NCI-H748 treated with DMSO at 0.1 percent for 48 hours (cell line): ENCODE data around the gene ADAD2.

Experiments
- DNase-seq: peaks from one replicate; lab custom pipeline; 2025; lab: John Stamatoyannopoulos, UW

Gene ADAD2

DNA sequence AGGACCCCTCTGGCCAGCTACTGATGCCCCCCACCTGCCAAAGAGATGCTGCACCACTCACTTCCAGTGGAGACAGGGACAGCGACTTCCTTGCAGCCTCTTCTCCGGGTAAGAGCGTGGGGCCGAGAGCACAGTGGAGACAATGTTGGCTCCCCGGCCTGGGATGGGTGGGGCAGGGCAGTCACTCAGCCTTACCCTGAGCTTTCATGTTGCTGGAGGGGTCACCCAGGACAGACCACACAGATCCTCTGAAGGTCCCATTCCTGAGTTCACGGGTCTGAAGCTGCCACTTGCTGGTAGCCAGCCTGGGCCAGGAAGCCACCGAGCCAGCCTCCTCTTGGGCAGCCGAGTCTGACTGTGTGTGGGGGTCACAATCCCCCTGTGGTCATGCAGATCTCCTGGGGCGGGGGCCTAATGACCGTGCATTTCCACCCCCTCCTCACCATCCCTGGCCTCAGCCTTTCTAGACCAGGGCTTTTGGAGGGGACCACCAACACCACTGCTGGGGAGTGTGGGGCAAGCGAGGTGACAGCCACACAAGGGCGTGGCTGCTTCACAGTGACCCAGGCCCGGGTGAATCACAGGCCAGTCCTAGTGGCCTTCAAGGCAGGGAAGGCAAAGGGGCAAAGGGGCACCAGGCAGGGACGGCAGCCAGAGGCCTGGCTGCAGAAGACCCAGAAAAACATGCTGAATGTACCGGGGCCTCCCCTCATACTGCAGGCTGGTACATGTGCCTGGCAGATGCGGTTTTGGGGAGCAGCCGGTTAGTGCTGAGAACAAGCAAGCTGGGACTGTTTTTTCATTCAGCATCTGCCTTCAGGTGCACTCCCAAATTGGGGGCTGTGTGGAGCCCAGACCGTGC, 14.5 kb upstream of the ADAD2 start:
- no peak for DNase-seq

DNA sequence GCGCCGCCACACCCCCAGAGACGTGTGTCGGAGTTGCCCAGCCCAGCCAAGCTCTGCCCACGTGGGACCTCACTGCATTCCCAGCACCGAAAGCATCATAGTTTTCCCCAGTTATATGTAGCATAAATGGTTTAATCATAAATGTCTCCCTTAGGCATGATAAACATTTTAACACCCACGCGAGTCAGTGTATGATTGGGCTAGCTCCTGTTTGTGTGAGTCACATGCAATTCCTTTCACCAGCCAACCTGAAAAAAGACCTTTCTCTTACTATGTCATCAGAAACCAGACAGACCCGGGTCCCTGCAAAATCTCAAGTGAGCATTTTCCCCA, 13.2 kb upstream of the ADAD2 start:
- DNase-seq: no peak

DNA sequence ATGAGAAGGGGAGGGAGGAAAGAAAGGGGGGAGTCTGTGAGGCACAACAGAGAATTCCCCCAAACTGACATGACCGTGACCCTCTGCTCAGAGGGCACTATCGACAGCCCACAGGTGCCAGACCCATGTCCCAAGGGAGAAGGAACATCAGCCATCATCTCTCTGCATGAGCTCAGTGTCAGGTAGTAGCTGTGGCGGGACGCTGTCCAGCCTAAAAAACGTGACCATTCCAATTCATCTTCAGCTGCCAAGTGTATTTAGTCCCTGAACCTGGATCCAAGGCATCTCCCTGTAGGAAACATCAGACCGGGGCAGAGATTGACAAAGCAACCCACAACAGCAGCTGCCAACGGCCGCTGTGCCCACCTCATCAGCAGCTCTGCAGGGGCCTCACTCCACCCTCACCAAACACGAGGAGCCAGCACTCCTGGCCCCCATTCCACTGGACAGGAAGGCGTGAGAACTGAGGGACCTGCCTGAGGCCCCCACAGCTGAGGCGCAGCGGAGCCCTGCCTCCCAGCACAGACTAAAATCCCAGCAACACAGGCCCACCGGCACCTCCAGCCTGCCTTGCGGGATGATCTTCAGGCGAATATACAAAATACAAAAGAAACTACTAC, 12.7 kb upstream of the ADAD2 start:
- no peak for DNase-seq

DNA sequence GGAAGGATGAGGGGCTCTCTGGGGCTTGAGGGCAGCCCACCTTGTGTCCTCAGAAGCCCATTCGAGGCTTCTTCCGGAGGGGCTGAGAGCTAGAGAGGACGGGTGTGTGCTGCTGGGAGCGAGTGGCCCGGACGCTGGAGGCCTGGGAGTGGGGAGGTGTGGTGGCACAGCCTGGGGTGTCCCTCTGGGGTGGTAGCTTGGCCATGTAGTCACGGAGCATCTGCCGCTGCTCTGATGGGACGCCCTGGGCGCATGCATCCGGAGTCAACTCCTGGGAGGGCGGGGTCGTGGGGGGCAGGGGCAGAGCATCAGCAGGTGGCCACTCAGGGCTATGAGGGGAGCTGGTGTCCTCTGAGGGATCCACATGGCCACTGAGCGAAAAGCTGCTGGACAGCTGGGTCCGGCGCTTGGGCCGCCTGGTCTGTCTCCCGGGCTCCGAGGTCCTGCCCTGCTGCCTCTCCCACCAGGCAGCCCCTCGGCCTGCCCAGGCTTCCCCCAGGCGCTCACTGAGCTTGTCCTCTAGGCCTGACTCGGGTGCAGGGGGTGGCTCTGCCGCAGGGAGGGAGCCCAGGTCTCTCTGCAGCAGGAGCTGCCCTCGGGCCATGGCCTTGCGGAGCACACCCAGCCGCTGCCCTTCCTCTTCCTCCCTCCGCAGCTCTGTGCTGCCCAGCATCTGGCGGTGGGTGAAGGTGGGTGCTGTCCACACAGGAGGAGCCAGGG, 11.9 kb upstream of the ADAD2 start:
- no peak for DNase-seq

DNA sequence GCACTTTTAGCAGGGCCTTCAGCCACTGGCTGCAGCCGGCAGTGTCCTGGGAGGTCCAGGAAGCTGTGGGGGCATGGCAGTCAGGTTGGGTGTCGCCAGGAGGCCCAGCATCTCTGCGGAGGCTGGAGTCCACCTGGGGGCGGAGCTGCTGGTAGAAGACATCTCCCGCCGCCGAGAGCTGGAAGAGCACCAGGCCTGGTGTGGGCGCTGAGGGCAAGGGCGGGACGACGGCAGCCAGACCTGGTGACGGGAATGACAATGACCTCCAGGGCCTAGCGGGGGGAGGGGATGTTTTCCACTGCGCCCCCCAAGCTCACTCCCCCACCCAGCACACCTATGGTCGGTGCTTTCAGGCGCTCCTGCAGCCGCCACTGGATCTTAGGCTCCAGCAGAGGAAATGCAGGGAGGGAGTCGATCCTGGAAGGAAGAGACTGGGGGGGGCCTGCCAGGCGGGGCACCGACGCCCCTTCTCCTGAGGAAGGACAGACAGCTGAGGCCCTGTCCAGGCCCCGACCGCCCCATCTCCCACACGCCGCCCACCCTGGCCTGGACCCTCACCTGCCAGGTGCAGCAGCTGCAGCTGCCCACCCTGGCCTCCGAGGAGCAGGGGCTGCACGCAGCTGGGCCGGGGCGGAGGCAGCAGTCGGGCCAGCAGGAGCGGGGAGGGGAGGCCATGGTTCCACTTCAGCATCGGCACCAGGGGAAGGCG, 11.2 kb upstream of the ADAD2 start:
- DNase-seq: no peak

DNA sequence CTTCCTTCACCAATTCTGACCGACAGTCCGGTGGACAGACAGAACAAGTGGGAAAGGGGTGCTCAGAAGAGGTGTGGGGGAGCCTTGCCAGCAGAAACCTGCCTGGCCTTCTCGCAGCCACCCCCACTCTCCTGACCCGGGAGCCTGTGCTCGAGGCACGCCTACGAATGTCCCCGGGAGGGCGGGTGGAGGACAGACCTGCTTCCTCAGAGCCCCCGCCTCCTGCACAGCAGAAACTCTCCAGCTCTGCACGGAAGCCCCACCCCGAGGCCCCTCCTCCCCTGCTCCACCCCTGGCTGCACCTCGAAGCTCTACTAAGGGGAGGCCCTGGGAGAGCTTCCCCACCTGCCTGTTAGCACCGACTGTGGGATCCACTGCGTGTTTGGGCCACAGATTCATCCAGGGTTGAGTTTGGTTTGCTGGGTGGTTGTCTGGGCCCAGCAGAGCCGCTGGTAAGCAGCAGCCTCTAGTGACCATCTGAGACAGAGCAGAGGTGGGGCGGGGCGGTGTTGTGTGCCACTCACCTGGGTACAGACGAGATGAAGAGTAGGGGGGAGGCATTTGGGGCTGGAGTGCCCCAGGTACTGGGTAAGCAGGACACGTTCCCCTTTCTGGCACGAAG, 10.3 kb upstream of the ADAD2 start:
- no peak for DNase-seq

DNA sequence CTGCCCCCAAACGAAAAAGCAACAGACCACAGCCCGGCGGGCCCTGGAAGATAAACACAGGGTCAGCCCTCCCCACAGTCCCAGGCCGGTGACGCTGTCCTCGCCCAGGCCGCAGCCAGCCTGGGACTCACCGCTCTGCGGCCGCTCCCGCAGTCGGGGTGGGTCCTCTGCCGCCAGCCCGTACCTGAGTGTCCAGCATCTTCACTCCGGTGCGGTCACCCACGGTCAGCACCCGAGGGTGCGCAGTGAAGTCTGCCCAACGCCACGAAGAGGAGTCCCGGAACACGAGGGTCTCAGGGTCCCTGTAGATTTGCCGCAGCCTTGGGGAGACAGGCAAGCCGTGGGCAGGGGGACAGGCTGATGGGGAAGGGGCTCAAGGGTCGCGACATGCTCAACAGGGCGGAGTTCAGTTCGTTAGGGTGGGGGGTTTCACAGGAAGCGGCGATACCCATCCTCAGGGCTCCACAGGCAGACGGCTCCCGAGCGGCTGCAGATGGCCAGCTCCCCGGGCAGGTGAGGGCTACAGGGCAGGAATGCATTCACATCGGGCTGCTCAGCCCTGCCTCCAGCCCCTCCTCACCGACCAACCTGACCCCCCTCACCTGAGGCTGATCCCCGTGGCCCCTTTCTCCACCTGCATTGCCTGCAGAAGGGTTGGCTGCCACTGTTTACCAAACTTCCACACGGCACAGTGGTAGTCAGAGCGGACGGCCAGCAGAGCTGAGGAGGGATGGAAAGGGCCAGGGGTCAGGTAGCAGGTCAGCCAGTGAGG, 9.6 kb upstream of the ADAD2 start:
- no peak for DNase-seq

DNA sequence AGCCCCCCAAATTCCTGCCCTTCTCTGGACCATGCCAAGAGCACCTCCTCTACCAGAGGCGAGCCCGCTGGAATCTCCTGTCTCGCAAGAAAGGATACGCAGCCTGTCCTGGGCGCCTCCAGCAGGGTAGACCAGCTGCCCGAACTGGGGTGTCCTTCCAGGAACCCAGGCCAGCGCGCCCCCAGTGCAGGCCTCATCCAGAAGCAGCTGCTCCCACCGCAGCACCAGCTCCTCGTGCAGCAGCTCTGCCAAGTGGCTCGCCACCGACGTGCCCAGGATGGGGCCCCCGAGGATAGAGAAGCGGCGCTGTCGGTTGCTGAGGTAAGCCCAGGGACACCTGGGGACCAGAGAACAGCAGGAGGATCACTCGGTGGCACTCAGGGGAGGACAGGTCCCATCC, 8.9 kb upstream of the ADAD2 start:
- DNase-seq: no peak

DNA sequence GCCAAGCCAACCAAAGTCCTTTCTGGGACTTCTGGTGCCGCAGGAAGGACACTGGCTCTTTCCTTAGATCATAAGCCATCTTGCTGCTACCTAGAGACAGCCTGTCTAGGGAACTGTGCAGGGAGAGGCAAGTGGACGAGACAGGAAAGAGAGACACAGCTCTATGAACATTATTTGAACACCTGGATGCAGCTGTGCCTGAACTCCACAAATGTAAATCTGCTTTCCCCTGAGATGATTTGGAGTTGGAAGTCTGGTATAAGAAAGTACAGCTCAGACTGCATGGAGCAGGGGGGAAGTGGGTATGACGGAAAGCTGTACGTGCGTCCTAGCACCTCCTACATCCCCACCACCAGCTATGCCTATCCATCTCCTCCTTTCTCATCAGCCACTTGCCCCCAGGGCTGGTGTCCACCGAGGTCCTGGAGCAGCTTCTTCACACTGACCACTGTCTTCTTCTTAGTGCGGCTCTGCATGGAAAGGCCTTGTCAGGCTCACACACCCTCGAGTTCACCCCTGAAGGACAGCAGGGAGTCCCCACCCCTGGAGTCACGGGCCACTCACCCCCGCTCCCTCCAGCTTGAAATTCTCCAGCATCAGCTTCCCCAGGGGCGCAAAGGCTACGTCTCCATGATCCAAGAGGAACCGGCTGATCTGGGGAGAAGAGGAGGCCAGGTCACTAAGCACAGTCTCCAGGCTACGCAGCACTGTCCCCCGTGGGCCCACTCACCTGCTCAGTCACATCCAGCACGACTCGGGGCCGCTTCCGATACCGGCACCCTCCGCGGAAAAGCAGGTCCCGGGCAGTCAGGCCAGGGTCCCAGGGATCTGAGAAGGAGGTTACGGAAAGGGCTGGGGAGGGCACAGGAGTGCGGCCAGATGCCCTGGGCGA, 8.0 kb upstream of the ADAD2 start:
- DNase-seq: no peak

DNA sequence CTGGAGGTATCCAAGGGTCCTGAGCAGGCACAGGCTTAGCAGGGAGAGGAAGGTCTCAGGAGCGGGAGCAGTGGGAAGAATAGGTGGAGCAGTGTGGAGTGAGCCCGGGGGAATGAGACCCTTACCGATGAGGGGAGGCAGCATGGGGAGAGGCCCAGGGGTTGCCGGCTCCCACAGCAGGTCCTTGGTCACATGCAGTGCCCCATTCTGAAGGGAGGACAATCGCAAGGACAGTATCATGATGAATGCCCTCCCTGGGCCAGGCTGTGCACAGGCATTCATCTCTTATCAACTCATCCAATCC, 7.4 kb upstream of the ADAD2 start:
- DNase-seq: no peak

DNA sequence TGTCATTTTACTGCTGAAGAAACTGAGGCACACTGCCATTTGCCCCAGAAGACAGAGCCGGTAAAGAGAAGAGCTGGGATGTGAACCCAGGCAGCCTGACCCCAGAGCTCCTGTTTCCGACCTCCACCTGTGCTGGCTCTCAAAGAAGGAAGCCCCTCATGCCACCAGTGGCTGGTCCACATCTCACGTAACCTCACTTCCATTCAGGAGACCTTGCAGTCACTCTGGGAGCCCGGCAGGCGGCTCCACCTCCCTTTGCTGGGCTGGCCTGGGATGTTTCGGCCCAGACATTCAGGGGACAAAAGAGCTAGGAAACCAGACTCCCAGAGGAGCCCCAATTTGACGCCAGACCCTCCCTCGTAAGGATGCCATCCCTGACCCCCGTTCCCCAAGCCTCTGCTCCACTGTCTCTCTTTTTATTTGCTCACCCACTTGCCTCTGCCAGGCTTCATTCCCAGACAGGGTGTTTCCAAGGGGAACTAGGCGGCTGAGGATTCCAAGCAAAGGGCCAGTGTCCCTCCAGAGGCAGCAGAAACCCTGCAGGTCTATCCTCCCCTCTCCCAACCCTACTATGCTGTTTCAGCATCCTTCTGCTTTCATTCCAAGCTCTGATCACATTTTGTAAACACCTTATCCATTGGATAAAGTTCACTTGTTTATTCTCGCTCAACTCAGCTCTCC, 6.9 kb upstream of the ADAD2 start:
- no peak for DNase-seq

DNA sequence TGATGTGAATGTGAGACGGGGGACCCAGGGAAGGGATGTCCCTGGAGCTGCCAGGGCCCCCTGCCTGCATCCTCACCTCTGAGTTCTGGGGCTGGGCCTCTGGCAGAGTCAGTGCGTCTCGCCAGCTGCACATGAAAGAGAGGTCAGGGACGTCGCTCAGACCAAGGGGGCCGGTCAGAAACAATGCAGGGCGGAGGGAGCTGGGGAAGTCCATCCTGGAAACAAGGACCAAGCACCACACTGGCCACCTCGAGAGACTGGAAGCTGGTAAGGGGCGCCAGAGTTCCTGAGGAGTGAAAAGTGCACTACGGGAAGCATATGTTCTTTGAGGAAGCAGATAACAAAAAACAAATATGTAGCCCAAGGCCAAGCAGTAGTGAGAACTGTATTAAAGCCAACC, 6.2 kb upstream of the ADAD2 start:
- DNase-seq: no peak

DNA sequence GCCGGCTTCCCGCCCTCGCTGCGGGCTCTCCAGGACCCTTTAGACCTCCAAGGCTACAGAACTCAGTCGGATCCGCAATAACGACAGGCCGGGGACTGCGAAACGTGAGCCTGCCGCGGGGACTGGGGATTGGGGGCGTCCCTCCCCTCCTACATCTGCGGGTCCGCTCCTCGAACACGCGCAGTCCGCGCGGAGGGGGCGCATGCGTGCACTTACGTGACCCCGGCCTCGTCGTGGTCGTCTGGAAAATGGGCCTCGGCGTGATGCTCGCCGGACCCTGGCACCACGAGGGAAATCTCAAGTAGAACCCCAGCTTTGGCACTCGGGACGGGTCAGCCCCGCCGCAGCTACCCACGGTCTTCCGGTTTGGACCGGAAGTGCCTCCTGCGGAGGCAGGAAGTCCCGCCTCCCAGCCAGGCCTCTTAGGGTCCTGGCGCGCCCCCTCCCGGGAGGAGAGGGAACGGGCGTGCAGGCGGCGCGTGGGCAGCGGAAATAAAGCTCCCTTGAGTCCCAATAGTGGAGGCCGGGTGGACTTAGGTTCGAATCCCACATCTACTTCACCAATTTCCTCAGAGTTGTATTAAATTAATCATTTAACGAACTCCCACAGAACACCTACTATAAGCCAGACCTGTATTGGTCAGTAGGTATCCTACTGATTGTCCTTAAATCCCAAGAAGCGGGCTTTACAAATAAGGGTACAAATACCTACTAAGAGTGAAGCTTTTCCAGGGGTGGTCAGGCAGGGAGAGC, 4.1 kb upstream of the ADAD2 start, which contains the start of gene TAF1C:
TAF1C (minus strand) TSS at position 373 of the 753 bp plus-strand sequence. CDS start 2,069 bp downstream, outside the sequence.
- DNase-seq: peak; percentile 62

DNA sequence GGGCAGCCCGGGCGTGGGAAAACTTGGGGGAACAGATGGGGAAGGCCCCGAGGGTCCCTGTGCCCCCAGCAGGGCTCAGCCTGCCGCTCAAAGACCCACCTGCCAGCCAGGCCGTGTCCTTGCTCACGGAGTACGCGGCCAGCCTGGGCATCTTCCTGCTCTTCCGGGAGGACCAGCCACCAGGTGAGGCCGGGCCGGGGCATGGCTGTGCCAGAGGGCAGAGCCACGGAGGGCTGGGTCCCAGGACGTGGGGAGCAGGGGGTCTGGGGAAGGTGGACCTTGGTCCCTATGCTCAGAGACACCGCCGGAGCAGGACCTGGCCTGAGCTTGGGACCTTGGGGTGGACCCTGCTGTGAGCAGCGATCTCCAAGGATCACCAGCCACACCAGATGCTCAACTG, 509 bp downstream of the ADAD2 start:
- DNase-seq: no peak

DNA sequence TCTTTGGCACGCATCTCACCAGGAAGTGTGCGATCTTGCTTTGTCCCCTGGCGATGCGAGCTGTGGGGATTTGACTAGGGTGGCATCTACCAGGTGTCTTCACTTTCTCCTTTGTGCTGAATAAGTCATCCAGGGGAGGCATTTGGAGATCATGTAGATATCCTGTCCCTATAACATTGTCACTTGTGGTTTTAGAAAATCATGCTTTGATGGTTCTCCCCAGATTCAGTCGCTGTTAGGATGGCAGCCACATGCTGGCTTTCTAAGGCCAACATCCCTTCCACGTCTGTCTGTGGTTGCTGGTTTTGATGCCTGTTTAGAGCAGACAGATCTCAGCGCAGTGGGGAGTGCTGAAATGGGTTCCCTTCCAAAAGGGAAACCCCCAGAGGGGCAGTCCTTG, 2.5 kb downstream of the ADAD2 start:
- no peak for DNase-seq

DNA sequence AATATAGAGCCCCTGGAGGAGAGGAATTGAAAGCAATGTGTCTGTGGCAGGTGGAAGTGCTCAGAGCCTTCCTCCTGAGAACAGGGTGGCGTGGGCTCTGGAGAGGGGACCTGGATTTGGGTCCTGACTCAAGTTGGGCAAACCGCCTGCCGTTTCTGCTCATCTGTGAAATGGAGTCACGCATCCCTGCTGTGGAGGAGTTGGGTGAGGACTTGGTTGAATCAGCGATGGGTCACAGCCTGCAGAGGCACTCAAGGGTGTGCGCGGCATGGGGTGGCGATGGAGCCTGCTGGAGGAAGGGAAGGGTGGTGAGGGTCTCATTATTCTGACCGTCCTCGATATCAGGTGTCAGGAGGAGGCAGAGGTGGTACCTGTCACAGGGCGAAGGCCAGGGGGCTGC, 3.1 kb downstream of the ADAD2 start:
- no peak for DNase-seq

DNA sequence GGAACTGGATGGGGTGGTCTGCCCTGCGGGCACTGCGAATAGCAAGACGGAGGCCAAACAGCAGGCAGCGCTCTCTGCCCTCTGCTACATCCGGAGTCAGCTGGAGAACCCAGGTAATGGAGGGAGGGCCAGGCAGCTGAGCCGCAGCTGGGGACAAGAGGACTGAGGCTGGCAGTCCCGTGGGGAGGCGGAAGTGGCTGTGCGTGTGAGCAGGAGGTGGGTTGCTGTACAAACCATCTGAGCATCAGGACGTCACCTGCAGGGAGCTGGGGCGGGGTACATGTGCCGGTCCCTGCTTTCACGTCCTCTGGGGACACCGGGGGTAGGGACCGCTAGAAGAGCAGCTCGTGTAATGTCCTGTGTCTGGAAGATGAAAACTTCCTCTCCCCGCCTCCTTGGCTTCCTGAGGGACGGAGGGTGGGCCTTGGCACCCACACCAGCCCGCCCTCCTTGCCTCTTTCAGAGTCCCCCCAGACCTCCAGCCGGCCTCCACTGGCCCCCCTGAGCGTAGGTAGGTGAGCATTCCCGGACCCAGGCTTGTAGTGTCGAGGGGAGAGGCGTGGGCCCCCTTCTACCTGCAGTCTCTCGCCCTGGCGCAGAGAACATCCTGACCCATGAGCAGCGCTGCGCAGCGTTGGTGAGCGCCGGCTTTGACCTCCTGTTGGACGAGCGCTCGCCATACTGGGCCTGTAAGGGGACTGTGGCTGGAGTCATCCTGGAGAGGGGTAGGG, 3.7 kb downstream of the ADAD2 start:
- DNase-seq: no peak
